HG03460 (cell line): ENCODE measurements around the gene PACC1.

Experiments used
- ATAC-seq: cut with Tn5 transposase; IDR thresholded peaks from one replicate; pipeline ENCODE4 v1.9.1; 2021; ENCODE audit not compliant: unreplicated experiment

Gene PACC1

DNA sequence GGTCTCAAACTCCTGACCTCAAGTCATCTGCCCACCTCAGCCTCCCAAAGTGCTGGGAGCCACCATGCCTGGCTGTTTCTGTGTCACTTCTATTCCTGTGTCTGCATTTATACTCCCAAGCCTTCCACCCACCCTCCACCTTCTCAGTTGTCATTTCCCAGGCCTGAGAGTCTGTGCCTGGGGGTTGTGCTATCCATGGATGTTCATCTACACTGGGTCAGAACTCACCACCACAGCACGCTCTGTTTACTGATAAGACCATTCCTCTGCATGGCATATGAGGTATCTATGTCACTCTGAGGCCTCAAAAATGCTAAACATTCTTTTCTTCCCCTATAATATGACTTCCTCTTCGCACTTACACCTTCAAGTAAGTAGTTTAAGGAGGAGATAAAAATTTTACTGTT, 24.1 kb upstream of the PACC1 start:
- ATAC-seq, result no peak

DNA sequence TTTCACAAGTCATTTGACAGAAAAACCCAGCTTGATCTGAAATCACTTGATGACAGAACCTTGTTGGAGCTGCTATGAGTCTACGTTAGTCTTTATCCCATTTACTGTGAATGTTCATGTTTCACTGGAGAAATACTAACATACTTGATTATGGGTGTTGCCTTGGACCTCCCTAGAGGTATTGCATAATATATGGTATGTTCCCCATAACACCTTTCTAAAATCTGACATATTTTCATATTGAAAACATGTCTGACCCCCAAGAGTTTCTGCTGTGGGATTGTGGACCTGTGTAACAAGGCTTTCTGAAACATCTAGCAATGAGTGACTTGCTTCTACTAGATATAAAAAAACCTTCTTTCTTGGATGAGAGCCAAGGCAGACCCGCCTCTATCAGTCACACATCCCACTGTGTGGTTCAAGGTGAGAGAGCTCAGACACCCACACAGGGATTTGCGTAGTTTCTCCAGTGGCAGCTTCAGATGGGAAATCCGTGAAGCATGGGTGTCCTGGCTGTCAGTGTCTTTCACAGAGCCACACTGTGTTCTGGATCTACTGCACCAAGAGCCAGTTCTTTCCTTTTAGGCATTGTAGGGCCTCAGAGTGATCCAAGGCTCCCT, 22.6 kb upstream of the PACC1 start:
- ATAC-seq, result no peak

DNA sequence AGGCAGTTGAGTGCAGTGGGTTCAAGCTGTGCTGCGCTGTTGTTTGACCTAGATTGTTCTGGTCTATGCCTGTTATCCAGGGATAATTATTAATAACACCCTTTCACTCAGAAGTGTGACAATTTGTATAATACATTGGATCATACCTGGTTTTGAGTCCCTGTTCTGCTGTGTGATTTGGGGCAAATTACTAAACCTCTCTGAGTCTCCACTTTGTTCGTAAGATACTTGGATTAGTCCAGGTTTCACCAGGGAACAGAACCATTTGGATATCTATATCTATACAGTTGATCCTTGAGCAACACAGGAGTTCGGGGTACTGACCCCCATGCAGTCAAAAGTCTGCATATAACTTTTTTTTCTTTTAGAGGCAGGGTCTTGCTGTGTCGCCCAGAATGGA, 20.3 kb upstream of the PACC1 start:
- ATAC-seq, result no peak

DNA sequence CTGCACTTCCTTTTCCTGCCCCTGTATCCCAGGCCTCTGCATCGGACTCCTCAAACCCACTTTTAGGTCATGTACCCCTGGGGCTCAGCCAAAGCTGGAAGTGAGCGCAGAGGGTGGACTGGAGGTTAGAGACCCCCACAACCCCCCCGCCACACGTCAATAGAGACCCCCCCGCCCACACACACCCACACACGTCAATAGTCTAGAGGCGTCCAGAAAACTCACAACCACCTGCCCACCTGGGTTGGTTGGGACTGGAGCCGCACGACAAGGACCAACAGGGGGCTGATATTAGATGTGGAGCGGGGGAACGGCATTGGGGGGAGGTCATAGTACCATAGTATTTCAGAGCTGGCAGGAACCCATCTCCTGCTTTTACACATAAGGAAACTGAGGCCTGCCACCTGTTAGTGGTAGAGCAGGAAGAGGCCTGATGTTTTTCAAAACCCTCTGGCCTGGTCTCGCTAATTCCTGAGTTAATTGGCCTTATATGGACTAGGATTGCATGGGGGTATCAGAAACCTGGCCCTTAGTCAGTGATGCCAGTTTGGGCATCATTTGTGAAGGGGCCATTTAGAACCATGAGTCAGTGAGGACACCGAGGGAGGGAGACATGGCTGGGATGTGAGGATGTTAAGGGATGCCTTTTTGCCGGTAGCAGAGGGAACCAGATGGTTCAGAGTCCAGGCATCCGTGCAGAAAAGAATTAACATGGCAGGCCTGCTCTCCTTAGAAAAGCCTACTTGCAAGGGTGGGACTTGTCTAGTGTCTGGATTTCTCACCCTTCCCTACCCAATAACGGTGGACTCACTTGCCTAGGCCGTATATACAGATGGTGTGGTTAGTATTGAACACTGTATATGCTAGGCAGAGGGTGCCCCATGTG, 19.1 kb upstream of the PACC1 start:
- no peak for ATAC-seq

DNA sequence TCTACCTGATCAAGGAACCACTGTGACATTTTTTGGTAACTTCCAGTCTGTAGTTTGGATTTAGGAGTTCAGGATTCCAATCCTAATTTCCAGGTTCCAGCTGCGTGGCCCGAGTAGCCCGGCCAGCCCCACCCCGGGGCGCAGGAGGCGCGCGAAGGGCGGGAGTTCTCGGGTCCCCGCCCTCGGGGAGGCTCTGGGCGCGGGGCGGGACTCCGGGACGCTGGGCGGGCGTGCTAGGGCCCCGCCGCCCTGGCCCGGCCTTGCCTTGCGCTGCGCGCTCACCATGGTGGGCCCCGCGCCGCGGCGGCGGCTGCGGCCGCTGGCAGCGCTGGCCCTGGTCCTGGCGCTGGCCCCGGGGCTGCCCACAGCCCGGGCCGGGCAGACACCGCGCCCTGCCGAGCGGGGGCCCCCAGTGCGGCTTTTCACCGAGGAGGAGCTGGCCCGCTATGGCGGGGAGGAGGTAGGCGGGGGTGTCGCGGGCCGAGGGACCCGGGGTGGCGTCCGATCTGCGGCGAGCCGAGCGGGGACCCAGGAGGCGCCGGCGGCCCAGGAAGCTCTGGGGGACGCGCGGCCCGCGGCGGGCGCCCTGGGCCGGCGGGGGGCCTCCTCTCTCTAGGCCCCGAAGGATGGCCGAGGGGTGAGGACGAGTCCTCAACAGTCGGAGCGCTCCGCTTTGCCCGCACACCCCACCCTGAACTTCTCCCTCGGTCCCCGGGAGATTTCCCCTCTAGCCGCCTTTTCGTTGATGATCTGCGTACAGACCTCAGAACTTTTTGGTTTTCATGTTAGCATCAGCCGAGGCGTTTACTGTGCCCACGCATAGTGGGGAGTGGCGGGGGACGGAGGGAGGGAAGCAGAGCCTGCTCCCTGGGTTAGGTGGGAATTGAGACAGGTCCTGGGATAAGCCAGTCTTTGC, 18.2 kb upstream of the PACC1 start, which contains the start of gene NENF:
TSS of gene NENF (plus strand) at position 260 of the 916 bp plus-strand sequence. CDS start at position 284, 24 bp downstream.
- ATAC-seq, result peak; percentile 99

DNA sequence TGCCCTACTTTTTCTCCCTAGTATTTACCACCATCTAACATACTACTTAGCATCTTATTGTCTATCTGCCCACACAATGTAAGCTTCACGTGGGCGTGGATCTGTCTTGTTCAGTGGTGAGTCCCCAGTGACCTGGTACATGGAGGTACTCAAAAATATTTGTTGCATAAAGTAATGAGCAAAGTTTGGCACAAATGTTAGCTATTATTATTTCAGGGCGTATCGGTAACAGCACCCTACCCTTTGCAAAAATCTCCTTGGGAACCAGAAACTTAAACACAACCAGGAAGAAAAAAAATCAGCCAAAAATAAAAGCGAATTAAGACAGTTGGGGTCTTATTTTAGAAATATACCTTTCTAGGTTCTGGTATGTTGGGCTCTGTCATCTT, 17.6 kb upstream of the PACC1 start:
- no peak for ATAC-seq

DNA sequence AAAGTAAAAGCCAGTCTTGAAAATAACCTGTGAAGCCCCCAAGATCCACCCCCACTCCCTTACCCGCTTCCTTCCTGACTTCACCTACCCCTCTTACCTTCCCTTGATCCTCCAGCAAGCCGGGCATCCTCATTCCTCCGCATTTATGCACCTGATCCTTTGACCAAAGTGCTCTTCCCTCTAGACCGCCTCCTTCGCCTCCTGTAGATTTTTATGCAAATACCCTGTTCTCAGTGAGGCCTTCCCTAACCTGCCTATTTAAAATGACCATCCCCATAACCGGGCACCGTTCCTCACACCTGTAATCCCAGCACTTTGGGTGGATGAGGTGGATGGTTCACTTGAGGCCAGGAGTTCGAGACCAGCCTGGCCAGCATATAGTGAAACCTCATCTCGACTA, 17.0 kb upstream of the PACC1 start:
- ATAC-seq, result no peak

DNA sequence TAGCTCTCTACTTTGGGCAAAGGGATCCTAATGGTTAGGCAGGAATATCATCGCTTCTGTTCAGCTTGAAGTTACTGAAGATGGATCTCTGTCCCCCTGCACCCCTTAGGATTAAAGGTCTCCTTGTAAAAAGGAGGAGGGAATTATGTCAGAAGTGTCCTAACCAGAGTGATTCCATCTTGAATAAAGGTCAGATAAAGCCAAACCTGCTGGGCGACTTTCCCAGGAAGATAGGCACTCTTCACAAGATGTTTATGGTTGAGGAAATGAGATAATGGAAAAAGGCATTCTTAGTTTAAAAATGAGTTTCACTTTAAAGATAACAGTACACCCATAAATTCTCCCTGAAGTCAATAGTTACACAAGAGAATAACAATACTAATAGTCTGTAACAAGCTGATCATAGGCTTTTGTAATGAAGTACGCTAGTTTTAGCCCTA, 16.3 kb upstream of the PACC1 start:
- ATAC-seq, result no peak

DNA sequence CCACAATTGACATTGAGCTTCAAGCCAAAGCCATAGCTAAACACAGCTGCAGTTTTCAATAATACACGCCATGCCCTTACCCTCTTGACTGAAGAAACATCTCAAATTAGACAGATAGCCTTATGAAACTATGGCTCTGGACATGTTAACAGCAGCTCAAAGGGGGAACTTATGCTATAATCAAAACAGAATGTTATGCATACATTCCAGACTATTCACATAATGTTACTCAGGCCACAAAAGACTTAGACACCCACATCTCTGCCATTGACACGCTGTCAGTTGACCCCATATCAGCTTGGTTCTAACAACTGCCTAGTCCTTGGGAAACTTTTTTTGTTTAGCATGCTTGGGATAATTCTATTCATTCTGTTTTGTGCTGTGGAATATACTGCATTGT, 15.7 kb upstream of the PACC1 start:
- ATAC-seq, result no peak

DNA sequence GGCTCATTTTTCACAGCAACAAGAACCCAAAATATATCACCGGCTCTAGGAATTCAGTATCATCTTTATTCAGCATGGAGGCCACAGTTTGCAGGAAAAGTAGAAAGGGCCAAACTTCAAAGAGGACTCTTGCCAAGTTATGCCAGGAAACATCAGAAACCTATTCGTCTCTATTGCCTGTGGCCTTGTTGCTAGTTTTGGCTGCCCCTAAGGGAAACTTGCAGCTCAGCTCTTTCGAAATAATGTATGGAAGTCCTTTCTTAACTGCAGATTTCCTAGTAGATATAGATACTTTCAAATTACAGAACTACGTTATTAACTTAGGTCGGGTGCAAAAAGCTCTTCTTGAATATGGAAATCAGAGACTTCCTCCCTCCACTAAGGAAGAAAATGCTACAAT, 13.8 kb upstream of the PACC1 start:
- no peak for ATAC-seq

DNA sequence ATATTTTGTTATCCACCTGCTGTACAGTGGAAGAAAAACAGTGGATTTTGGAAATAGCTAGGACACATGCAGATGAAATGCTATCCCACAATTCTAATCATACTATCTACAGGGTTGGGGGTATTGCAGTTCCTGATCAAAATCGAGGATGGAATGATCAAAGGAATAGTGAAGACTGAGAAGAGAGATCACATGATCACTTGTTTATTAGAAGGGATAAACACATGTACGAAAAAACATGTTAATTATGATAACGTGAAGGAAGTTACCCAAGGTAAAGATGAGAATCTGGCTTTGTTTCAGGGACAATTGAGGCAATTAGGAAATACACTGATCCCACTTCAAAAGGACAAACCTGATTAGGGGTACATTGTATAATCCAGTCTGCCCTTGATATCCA, 9.2 kb upstream of the PACC1 start:
- no peak for ATAC-seq

DNA sequence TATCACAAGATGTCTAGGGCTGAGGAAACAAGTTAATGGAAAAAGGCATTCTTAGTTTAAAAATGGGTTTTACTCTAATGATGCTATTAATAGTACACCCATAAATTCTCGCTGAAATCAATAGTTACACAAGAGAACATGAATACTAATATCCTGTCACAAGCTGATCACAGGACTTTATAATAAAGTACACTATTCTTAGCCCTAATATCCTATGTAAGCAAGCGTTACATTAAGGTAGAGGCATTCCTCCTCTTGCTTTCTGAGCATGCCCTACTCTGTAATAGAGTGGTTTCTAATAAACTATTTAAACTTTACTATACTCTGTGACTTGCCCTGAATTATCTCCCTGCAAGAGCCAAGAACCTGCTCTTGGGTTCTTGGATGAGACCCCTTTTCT, 6.5 kb upstream of the PACC1 start:
- no peak for ATAC-seq

DNA sequence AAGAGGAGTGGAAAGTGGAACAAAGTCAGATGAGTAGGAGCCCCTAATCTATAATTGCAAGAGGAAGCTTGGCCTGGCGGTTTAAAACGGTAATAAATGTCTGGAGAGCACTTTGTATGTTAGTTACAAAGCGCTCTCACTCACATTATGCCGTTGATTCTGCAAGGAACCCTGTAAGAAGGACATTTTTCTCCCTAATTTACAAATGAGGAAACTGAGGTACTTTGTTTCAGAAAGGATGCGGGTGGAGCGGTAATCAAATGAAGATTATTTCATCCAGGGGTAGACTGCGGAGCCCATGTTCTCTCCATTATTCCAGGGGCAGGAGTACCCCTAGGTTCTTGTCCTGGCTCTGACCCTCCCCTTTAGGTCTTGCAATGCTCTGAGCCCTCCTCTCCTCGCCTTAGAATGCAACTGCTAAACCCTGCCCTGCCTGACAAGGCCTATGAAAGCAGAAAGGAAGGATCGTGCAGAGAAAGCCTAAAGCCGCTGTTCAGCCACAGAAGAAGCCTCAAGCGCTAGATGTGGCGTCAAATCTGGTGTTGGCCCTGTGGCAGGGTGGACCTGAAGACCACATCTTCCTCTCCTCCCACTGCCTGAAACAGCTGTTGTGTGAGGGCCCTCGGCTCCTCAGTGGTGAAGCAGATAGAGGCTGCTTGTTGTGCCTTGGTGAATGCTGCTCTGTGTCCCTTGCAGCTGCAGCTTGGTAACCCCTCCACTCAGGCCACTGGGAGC, 588 bp upstream of the PACC1 start:
- no peak for ATAC-seq

DNA sequence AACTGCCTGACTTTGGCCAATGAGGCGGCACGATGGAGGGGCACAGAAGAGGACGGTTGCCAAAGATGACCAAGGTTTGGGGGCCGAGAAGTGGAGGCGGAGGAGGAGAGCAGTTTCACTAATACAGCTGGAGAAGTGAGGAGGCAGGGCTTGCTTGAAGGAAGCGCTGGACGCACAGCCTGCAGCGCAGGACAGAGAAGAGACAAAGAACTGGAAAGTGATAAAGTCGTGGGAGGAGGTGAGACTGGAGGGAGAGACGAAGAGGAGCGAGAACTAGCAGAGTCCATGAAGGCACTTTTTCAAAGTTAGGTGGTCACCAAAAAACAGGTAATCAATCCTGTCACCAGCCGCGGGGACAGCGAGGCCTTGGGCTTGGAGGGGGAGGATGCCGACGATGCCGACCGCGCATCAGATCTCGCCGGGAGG, 771 bp downstream of the PACC1 start:
- peak; percentile 13 for ATAC-seq

DNA sequence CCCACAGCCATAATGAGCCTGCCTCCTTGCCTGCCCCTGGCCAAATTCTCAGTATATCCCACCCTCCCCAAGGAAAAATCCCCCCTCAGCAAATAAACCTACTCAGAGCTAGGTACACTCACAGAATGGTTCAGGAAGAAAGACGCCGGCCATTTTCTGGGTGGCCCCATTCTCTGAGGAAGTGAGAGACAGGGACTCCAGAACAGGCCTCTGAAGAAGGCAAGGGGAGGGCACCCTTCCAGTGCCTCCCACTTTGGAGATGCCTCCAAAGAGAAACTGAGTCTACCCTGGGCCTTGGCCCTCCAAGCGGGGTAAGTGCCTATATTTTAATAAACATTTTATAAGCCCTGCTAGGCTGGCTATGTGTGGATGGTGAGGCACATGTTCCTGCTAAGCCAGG, 2.3 kb downstream of the PACC1 start:
- ATAC-seq, result no peak

DNA sequence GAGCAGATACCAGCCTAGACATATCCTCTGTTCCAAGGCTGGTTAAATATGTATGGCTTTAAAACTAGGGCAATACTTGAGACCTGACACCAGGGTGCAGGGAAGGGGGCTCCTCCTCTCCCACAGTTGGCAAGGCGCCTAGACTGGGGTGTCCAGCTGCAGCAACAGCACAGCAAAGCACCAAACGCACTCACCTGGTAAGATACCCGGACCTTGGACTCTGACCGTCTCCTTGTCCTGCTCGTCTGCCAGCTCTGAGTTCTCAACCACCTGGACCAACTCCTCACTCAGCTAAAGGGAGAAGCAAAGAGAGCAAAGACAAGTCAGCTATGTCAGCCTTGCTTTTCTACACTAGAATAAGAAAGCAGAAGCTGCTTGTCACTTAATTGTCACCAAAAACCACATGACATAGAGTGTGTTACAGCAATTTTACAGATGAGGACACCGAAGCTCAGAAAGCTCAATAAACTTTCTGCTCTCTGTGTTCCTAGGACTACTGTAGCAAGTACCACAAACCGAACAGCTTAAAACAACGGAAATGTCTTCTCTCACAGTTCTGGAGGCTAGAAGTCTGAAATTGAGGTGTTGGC, 4.4 kb downstream of the PACC1 start:
- no peak for ATAC-seq

DNA sequence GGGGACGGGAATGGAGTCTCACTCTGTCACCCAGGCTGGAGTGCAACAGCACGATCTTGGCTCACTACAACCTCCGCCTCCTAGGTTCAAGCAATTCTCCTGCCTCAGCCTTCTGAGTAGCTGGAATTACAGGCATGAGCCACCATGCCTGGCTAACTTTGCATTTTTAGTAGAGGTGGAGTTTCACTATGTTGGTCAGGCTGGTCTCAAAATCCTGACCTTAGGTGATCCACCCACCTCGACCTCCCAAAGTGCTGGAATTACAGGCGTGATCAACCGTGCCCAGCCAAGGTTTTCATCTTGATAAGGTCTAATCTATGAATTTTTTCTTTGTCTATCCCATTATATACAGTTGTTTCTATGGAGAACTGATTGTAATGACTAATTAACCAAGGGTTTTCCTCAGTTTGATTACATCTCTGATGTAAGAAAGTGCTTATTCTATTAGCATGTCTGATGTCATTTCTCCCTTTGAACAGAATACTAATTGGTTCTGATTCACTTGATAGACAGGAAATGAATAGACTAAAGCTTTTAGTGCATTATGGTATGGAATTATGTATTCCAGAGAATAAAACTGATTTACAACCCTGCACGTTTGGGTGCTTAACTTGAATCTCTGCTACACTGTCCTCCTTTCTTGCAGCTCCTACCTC, 11.9 kb downstream of the PACC1 start:
- no peak for ATAC-seq

DNA sequence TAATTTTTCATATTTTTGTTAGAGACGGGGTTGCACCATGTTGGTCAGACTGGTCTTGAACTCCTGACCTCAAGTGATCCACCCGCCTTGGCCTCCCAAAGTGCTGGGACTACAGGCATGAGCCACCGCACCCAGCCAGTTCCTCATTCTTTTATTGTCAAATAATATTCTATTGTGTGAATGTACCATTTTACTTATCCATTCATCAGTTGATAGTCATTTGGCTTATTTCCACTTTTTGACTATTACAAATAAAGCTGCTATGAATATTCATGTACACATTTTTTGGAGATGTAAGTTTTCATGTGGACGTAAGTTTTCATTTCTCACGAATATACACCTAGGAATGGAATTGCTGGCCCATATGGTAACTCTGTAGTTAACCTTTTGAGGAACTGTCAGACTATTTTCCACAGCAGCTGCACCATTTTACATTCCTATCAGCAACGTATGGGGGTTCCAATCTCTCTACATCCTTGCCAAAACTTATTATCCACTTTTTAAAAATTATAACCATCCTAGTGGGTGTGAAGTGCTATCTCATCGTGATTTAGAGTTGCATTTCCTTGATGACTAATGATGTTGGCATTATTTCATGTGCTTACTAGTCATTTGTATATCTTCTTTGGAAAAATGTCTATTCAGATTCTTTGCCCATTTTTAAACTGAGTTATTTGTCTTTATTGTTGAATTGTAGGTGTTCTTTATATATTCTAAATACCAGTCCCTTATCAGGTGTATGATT, 12.7 kb downstream of the PACC1 start:
- no peak for ATAC-seq

DNA sequence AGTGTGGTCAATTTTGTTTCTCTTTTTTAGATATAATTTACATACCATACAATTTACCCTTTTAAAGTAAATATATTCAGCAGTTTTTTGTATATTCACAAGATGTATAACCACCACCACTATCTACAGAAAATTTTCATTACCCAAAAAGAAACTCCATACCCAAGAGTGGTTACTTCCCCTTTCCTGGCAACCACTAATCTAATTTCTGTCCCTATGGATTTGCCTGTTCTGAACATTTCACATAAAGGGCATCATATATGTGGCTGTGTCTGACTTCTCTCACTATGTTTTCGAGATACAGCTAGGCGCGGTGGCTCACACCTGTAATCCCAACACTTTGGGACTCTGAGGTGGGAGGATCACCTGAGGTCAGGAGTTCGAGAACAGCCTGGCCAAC, 13.6 kb downstream of the PACC1 start:
- no peak for ATAC-seq
